ENCODE measurements around the gene NPPB.

The NPPB gene

DNA sequence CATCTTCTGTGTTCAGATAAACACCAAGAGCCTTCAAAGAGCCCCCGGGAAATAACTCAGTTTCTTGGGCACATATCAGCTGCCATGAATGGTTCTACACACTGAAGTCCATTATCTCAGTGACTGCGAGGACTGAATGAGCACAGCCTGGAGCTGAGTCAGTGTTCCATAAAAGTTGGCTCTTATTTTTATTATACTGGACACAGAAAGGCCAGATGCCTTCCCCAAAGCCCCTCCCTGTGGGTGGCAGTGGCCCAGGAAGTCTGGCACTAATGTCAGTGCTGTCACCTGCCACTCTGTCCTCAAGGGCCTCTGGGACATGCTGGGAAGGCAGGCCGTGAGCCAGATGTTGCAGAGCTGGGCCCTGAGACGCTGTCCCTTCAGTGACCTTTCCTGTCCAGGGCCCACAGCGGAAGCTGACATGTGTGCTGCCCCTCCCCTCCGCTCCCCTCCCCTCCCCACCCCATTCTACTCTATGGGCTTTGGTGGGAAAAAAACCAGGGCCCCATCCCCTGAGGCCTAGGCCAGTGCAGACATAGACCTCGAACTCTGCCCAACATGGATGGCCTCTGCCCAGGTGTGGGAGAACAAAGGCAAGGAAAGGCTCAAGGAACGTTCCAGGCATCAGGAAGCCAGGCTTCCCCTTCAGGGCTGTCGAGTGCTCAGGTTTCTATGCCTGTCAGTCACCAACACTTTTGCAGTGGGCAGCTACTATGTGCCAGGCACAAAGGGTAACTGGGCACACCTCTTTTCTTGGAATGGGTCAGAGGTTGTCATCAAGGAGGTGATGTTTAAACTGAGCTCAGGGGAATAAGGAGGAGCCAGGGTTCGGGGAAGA lies 22.4 kb upstream of the NPPB start:
- DNase-seq = no peak

- no peak for DNase-seq
Observed at GRCh38 chr1:11880181-11880575, 21.4 kb upstream of the NPPB start.

GRCh38 chr1:11879311-11880180 lies 20.8 kb upstream of the NPPB start:
- no peak for DNase-seq

- DNase-seq = no peak
Observed at GRCh38 chr1:11878891-11879190, 20.1 kb upstream of the NPPB start.

GRCh38 chr1:11878081-11878890 lies 19.5 kb upstream of the NPPB start:
- no peak for DNase-seq

DNA sequence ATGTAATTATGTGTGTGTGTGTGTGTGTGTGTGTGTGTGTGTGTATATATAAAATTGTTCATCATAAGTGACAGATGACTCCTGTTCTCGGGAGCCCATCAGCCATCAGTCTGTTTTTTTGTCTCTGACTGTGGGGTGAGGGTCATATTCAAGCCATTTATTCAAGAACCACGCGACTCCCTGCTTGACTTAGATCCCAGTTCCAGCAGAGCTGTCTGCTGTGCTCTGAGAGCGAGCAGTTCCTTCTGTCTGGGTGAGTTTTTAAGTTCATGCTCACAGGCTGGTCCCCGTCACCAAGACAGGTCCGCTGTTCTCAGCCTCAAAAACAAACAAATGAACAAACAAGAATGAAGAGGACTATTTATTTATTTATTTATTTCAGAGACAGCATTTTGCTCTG lies 18.3 kb upstream of the NPPB start:
- DNase-seq = no peak

DNA sequence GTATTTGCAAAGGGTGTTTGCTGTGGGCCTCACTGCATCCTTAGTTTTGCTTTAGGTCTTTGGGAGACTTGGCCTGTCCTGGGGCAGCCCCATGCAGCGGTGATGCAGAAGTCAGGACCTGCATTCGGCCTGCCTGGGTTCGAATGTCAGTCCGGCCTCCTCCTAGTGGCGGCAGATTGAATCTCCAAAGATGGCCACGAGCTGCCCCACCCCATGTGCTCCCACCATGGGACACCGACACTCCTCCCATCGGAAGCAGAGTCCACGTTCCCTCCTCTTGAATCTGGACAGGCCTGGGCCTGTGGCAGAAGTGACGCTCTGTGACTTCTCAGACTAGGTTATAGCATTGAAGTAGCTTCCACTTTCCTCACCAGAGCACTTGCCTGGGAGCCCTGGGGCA lies 16.3 kb upstream of the NPPB start:
- DNase-seq = no peak

DNA sequence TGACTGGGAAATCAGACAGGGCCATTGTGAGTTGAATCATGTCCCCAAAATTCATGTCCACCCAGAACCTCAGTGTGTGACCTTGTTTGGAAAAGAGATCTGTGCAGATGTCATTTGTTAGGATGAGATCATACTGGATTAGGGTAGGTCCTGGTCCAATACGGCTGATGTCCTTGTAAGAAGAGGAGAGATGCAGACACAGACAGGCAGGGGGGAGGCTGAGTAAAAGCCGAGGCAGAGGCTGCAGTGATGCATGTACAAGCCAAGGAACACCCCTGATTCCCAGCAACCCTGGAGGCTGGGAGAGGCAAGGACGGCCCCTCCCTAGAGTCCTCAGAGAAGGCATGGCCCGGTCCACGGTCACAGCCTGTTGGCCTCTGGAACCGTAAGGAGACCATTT lies 15.9 kb upstream of the NPPB start:
- DNase-seq = no peak

- no peak for DNase-seq
Observed at GRCh38 chr1:11874258-11874562, 15.5 kb upstream of the NPPB start.

GRCh38 chr1:11873395-11874257 lies 14.9 kb upstream of the NPPB start:
- DNase-seq = no peak

GRCh38 chr1:11872545-11872944 lies 13.8 kb upstream of the NPPB start:
- DNase-seq = no peak

GRCh38 chr1:11869650-11870207 lies 11.0 kb upstream of the NPPB start:
- no peak for DNase-seq

DNA sequence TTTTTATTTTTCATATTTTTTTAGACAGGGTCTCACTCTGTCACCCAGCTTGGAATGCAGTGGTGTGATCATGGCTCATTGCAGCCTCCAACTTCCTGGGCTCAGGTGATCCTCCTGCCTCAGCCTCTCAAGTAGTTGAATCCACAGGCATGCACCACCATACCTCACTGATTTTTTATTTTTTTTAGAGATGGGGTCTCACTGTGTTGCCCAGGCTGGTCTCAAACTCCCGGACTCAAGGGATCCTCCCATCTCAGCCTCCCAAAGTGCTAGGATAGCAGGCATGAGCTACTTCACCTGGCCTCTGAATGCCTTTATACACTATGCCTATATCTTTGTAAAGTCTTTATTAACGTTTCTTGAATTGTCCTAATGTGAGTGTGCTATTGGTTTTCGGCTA lies 10.4 kb upstream of the NPPB start:
- DNase-seq = no peak

DNA sequence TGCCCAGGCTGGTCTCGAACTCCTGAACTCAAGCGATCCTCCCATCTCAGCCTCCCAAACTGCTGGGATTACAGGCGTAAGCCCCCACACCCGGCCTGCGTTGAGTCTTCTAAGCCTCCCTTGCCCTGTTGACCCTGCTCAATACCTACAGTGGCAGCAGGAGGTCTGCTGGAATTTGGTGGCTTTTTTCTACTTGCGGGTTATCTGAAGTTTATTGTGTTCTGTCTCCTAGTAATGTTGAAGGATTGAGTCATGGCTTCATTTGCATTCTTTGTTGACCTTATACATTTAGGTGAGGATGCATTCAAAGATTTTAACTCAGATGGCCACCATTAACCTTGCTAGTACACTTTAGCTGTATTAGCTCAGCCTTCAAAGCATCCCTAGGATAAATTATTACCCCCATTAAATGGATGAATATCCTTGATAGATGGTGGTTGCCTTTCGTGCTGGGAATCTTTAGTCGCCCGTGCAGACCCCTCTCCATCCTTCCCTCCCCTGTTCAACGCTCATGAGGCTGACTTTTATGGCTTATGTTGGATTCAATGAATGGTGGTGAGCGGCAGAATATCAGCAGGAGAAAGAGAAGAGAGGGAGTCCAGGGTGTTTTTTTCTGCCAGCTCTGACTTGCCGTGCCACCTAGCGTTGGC lies 9.7 kb upstream of the NPPB start:
- no peak for DNase-seq

DNA sequence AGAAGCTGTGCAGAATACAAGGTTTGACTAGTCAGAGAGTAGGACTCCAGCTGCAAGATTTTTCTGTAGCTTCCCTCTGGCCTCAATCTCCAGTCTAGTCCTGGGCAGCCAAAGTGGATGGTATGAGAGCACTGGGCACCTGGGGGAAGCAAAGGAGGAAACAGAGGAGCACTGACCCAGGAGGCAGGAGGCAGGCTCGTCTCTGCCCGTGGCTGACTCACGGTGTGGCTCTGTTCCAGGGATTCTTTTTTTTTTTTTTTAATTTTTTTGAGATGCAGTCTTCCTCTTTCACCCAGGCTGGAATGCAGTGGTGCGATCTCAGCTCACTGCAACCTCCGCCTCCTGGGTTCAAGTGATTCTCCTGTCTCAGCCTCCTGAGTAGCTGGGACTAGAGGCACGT lies 4.1 kb upstream of the NPPB start:
- no peak for DNase-seq

GRCh38 chr1:11860587-11860986 lies 1.8 kb upstream of the NPPB start:
- DNase-seq = no peak

GRCh38 chr1:11860083-11860482 lies 1.3 kb upstream of the NPPB start:
- no peak for DNase-seq

DNA sequence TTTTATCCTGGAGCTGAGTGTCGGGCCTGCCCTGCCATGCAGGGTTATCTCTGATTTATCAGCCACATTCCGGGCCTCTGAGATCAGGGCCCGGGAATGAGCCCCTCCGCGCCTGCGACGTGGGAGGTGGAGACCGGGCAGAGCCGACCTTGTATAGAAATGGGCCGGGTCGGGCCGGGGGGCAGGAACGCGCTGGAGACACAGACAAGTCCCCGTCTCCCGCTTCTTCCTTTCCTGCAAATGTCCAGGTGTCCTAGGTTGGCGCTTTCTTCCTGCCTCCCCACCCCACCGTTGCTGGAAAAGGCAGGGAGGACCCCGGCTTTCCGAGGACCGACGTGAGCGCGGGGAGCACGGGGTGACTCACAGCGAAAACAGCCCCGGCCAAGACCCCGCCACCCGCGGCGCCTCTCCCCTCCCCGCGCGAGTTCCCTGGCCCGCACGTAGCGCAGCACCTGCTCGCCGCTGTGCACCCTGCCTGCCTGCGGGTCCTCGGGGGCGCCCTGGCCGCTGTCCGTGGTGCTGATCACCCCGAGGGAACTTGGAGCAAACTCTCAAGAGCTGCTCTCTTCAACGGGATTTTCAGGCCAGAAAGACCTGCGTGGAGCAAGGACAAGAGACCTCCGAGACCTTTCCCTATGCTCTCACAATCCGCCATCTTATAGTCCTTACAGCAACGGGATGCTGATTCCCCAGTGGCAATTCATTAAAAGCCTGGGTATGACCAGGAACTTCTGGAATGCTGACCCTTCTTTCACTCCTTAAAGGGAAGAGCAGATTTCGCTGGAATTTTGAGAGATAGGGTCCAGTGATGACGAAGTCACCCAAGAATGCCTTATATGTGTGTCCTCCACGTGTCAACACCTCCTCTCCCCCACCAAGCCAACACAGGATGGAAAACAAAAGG lies 475 bp upstream of the NPPB start:
- DNase-seq = peak; percentile 25

- DNase-seq = no peak
Observed at GRCh38 chr1:11858158-11858557, 587 bp downstream of the NPPB start.

DNA sequence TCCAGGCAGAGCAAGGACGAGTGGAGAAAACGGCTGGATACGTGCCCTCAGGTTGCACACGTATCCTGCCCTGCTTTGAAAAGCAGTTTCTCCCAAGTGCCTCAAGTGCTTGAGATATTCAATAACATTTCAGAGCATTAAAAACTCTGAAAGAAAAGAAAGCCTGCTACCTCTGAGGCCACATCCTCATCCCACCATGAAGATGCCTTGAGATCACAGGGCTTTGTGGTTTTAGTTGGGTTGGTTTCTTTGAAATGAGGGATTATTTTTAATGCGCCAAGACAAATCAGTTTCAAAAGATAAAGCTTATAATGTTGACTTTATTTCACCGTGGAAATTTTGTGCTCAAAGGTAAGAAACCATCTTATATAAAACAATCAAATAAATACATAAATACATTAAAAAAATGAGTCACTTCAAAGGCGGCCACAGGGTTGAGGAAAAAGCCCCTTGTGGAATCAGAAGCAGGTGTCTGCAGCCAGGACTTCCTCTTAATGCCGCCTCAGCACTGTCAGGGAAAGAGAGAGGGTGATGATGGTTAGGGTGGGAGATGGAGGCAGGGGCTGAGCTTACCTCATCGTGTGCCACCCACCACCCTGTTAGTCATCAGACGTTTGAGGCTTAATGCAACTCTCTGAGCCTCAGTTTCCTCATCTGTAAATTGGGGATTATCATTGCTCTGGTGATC lies 1.4 kb downstream of the NPPB start:
- DNase-seq = no peak
